ENCODE measurements around the gene PEX11G.

PEX11G gene

GRCh38 chr19:7428651-7429113, 60.2 kb downstream of the PEX11G start:
- no peak for DNase-seq

GRCh38 chr19:7427944-7428343, 60.9 kb downstream of the PEX11G start:
- no peak for DNase-seq

- DNase-seq, result no peak
Observed at GRCh38 chr19:7426986-7427385, 61.8 kb downstream of the PEX11G start.

All from islet precursor cell (in vitro differentiated cells).